ENCODE data around the gene PPP5C. TPM values are rescaled to one million over a fixed set of nuclear protein-coding genes. Genes with fewer than 3 reads are reported as not detected.

Gene PPP5C, protein sequence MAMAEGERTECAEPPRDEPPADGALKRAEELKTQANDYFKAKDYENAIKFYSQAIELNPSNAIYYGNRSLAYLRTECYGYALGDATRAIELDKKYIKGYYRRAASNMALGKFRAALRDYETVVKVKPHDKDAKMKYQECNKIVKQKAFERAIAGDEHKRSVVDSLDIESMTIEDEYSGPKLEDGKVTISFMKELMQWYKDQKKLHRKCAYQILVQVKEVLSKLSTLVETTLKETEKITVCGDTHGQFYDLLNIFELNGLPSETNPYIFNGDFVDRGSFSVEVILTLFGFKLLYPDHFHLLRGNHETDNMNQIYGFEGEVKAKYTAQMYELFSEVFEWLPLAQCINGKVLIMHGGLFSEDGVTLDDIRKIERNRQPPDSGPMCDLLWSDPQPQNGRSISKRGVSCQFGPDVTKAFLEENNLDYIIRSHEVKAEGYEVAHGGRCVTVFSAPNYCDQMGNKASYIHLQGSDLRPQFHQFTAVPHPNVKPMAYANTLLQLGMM
- 80.7 to 89.6 TPM (median 86.5 TPM) in 5 replicates for total RNA-seq (2022; extraction: Qiagen RNA extraction; ENCODE audit: low read depth)

DNA sequence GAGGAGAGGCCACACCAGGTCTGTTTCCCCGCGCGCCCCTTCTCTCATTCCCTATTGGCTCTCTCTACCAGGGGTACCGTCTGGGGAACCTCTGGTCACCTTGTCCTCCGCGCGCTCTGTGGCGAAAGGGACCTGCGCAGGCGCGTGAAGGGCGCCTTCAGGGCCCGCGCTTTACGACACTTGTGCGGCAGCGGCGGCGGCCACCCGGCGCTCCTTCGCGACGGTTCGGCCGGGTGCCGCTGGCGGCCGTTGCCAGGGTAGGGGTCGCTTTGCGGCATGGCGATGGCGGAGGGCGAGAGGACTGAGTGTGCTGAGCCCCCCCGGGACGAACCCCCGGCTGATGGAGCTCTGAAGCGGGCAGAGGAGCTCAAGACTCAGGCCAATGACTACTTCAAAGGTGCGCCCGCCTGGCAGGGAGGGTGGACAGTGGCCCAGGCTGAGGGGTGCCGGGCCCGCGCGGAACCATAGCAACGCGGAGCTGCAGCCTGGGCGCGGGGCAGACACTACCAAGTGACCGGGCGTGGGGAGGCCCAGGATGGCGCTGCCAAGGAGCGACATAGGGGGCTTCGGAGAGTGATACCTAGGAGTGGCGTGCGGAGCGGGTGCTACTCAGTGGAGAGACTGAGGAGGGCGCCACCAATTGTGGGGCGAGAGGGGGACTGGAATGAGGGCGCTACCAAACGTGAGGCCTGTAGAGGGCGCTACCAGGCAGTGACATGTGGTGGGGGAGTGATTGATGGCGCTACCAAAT is at the start of gene PPP5C:
Gene PPP5C (plus strand): TSS at position 267 of the 751 bp plus-strand sequence. CDS start 10 bp downstream, at position 277.

DNA sequence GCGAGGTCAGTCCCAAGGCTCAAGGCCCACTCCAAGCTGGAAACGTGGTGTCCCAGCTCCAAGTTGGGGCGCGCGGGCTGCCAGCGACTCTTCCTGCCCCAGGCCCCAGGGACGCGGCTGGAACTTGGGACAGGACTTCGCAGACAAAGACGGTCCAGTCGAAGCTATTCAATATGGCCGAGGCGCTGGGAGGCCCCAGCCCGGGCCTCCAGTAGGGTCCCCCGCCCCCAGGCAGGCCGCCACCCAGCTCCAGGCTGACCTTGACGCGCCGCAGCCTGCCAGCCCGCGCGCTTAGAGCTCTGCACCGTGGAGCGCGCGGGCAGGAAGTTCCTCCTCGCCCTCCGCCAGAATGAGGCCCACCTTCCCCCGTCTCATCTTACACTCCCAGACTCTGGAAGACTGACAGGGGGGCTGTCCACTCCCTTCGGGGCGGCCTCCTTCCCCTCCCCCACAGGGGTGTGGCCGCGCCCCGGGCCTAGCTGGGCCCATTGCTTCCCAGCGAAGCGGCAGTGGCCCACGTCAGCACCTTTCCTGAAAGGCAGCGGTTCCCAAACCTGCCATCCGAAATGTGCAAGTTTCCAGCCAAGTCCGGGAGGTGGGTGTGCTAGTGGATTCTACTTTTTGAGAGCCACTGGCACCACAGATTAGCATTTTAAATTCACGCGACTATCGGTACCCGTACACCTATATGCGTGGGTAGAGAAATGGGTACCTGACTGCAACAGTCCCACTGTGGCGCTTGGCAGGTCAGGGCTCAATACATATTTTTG is 66.6 kb downstream of the PPP5C start, which contains the start of gene CCDC8:
Gene CCDC8 (minus strand): TSS at position 303 of the 770 bp plus-strand sequence. CDS start 754 bp downstream, outside the sequence.

DNA sequence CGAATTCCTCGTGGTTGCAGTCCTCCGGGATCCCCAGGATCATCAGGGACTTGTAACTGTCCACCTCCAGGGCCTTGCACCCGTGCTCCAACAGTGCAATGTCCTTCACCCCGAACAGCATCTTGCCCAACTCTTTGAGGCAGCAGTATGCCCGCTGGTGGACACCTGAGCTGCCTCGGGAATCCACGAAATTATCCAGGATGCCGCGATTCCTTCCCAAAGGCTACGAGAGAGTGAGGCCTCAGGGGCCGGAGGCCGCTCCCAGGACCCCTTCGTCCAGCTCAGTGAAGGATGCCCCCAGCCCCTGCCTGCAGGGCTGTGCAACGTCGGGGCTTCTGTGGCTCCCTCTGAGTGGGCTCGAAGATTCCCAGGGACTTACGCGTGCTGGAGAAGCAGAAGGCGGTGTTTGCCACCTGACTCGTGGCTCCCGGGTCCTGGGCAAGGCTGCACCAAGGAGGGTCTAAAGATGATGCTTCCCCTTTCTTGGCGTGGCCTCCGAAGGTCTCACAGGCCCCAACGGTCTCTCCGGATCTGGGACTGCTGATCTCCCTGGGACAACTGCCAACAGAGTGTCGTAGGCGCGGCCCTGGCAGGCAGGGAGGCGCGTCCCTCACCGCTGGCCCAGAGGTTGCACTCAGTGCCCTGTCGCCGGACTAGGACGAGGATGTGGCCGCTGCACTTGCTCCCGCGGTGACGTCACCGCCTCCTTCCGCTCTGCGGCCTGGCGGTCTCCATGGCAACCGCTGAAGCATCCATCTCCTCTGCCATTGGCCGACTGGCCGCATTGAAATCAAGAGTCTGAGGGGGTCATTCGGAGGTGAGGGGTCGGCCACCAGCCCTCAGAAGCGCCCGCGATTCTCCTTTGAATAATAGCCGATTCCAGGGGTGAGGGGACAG is 81.6 kb downstream of the PPP5C start, which contains the start of gene PNMA8C:
Gene PNMA8C (minus strand): TSS at position 698 of the 897 bp plus-strand sequence. CDS start 577 bp downstream, at position 121.

Other genes with a start within 250 kb of the PPP5C start
- 0.17 to 0.38 TPM (median 0.24 TPM) in 3 of 5 replicates, not detected in the others for gene IGFL3, start 222.4 kb upstream of the PPP5C start, total RNA-seq (2022; extraction: Qiagen RNA extraction; ENCODE audit: low read depth)
- 0.20 to 1.2 TPM (median 0.83 TPM) in 5 replicates for gene IGFL2, start 198.8 kb upstream of the PPP5C start, total RNA-seq (2022; extraction: Qiagen RNA extraction; ENCODE audit: low read depth)
- 1.3 to 3.6 TPM (median 2.7 TPM) in 5 replicates for gene IGFL1, start 117.3 kb upstream of the PPP5C start, total RNA-seq (2022; extraction: Qiagen RNA extraction; ENCODE audit: low read depth)
- gene HIF3A, start 50.0 kb upstream of the PPP5C start, total RNA-seq (2022; extraction: Qiagen RNA extraction; ENCODE audit: low read depth): not detected in 5 replicates
- not detected in 5 replicates for gene CCDC8, start 66.5 kb downstream of the PPP5C start, total RNA-seq (2022; extraction: Qiagen RNA extraction; ENCODE audit: low read depth)
- gene PNMA8C, start 81.8 kb downstream of the PPP5C start, total RNA-seq (2022; extraction: Qiagen RNA extraction; ENCODE audit: low read depth): not detected in 5 replicates
- 10.0 to 11.8 TPM (median 11.4 TPM) in 5 replicates for gene PNMA8A, start 124.5 kb downstream of the PPP5C start, total RNA-seq (2022; extraction: Qiagen RNA extraction; ENCODE audit: low read depth)
- not detected in 5 replicates for gene PNMA8B, start 148.8 kb downstream of the PPP5C start, total RNA-seq (2022; extraction: Qiagen RNA extraction; ENCODE audit: low read depth)